Measurements from ENCODE around the gene NPSR1. TPM values are rescaled to one million over a fixed set of nuclear protein-coding genes. Genes with fewer than 3 reads are reported as not detected.
"Not testable (repeated sequence)": the region's sequence is repeated elsewhere in the genome, so short reads cannot be mapped to it uniquely, and the experiment has no call there.

NPSR1 gene
- total RNA-seq, 1 donor from 2014 or later = not detected

DNA sequence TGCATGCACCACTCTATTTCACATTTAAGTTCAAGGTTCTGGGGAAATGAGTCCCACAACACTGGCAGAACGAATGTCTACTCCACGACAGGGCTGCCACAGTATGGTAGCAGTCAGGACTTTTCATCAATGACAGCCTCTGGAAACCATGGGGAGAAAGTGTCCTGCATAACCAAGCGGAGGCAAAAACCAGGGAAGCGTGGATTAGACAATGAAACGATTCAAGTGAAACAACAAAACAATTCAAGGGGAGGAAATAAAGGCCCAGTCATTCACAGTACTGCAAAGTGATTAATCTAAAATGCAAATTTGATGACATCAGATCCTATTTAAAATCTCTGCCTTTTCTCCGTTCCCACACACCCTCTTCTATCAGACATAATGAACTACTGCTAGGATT lies 211.0 kb downstream of the NPSR1 start:
- Histone ChIP-seq H3K27me3 (ENCODE audit: control insufficient read depth, insufficient read depth, low read length) (no peaks in the 10 kb centered on the region), H3K36me3 (ENCODE audit: control insufficient read depth, insufficient read depth, low read length) (no peaks in the 10 kb centered on the region), H3K4me3 (ENCODE audit: low read depth, low read length) (no peak overlapping the region)
- FAIRE-seq = no peak
- TF ChIP-seq, protein P1, sequence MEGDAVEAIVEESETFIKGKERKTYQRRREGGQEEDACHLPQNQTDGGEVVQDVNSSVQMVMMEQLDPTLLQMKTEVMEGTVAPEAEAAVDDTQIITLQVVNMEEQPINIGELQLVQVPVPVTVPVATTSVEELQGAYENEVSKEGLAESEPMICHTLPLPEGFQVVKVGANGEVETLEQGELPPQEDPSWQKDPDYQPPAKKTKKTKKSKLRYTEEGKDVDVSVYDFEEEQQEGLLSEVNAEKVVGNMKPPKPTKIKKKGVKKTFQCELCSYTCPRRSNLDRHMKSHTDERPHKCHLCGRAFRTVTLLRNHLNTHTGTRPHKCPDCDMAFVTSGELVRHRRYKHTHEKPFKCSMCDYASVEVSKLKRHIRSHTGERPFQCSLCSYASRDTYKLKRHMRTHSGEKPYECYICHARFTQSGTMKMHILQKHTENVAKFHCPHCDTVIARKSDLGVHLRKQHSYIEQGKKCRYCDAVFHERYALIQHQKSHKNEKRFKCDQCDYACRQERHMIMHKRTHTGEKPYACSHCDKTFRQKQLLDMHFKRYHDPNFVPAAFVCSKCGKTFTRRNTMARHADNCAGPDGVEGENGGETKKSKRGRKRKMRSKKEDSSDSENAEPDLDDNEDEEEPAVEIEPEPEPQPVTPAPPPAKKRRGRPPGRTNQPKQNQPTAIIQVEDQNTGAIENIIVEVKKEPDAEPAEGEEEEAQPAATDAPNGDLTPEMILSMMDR (IDR thresholded peaks at IDR 0.05; ENCODE audit: insufficient read depth, low read length, severe bottlenecking) = no peak
- no peak for DNase-seq (ENCODE audit: low read depth)

DNA sequence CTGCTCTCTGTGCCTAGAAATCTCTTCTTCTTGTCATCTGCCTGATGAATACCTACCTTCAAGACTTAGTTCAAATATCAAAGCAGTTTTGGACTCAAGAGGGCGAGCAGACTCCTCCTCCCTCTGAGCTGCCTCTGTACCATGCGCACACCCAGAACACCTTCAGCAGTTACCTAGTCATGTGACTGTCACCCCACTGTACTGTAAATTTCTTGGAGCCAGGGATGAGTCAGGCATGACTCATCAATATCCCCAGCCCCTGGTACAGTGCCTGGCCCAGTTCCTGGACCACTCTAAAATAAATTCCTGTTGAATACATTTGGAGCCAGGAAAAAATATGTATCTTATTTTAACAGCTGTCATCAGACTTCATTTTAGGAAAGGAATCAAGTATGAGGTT lies 212.0 kb downstream of the NPSR1 start:
- DNase-seq (ENCODE audit: low read depth) = peak; percentile 5
- FAIRE-seq; H3K4me3 ChIP-seq (ENCODE audit: low read depth, low read length): not testable (repeated sequence)

DNA sequence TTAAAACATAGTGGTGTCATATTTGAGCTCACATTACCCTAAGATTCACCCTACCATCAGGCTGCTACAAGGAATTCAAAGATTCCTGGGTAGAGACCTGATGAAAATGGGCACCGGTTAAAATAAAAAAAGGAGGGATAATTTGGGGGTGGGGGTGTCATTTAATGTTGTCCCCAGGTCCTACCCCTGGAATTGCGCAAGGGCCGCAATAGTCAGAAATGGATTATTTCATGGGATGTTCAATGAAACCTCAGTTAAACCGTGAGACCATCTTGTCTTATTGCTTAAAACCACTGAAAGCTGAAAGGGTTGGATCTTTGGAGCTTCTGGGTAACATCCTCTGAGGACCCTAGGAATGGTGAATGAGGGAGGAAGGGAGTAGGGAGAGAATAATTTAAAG lies 216.3 kb downstream of the NPSR1 start:
- not testable (repeated sequence) for FAIRE-seq; H3K36me3 ChIP-seq (ENCODE audit: control insufficient read depth, insufficient read depth, low read length); H3K27me3 ChIP-seq (ENCODE audit: control insufficient read depth, insufficient read depth, low read length); DNase-seq (ENCODE audit: low read depth); H3K4me3 ChIP-seq (ENCODE audit: low read depth, low read length)

More for the DNA sequence above, 212.0 kb downstream of the NPSR1 start:
- not testable (repeated sequence) for H3K27me3 ChIP-seq (ENCODE audit: control insufficient read depth, insufficient read depth, low read length); H3K36me3 ChIP-seq (ENCODE audit: control insufficient read depth, insufficient read depth, low read length)

DNA sequence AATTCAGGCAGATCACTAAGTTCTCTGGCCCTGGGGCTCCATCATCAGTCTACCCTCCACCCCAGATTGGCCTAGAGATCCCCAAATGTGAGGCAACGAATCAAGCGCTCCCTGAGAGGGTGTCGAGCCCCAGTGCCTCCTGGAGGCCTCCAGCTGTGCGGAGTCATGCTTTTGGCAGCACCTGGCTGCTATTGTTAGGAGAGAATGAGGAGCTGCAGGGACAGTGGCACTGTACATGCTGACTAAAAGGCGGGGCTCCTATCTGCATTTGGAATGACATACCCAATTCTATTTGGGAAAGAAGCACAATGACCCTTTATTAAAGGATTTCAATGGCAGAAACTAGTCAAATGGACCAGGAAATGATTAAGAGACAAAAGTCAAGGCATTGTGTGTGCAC lies 217.5 kb downstream of the NPSR1 start:
- Histone ChIP-seq H3K27me3 (ENCODE audit: control insufficient read depth, insufficient read depth, low read length) (no peaks in the 10 kb centered on the region), H3K4me3 (ENCODE audit: low read depth, low read length) (no peak overlapping the region), H3K36me3 (ENCODE audit: control insufficient read depth, insufficient read depth, low read length) (no peaks in the 10 kb centered on the region)
- TF ChIP-seq, protein P1 (IDR thresholded peaks at IDR 0.05; ENCODE audit: insufficient read depth, low read length, severe bottlenecking) = no peak
- FAIRE-seq (no peak), DNase-seq (ENCODE audit: low read depth) (no peak)

DNA sequence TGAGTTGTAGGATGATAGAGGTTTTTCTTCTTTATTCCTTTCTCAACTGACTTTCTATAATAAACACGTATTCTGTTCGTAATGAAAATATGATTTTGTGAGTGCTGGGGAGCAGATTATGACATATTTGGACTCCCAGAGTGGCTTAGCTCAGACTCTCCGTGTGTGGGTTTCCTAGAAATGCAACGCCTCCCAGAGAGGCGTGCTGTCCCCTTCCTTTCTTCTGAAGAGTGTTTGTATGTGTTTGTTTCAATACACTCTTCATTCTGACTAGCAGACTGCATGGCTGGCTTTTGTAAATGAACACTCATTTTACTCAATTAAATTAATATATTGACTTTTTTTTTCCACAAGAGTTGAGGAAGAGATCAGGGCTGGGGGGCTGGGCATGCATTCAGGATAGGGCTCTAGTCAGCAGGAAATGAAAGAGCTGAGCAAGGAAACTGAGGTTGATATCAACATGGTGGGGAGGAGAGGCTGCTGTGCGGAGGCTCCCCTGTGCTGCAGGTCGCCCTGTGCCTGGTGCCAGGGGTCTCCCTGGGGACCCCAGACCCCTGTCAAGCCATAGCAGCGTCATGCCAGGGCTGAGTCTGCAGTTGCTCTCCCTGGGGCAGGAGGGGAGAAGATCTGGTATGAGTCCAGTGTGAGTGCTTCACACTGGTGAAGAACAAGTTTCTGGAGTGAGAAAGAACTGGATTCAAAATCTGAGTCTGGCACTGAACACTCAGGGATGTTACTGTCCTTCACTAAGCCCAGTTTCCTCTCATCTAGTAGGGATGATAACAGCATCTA lies 221.1 kb downstream of the NPSR1 start:
- H3K36me3 ChIP-seq (ENCODE audit: control insufficient read depth, insufficient read depth, low read length); DNase-seq (ENCODE audit: low read depth); H3K27me3 ChIP-seq (ENCODE audit: control insufficient read depth, insufficient read depth, low read length); H3K4me3 ChIP-seq (ENCODE audit: low read depth, low read length): not testable (repeated sequence)
- peak; percentile 66 for FAIRE-seq

DNA sequence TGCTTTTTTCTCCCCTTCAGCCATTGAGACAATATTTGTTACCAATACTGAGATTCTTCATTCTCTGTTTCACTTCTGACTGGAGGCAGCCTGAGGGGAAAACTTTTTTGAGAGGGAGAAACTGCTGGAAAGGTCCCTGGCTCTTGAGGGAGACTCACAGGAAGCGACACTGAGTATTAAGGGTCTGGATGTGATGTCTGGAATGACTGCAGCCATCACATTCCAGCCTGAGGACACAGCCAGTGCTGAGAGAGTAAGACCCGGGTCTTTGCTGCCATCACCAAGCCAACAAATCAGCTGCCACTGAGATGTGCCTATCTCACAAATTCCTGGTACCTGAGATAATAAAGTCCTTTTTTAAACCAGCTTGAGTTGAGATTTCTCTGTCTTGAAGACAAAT lies 221.9 kb downstream of the NPSR1 start:
- no peak overlapping the region for H3K4me3 ChIP-seq (ENCODE audit: low read depth, low read length)
- FAIRE-seq = no peak
- TF ChIP-seq, protein P1 (IDR thresholded peaks at IDR 0.05; ENCODE audit: insufficient read depth, low read length, severe bottlenecking) = no peak

DNA sequence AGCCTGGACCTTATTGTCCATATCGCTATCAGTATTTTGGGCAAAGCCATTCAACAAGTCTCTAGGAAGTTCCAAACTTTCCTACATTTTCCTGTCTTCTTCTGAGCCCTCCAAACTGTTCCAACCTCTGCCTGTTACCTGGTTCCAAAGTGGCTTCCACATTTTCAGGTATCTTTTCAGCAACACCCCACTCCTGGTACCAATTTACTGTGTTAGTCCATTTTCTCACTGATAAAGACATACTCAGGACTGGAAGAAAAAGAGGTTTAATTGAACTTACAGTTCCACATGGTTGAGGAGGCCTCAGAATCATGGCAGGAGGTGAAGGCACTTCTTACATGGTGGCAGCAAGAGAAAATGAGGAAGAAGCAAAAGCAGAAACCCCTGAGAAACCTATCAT lies 225.8 kb downstream of the NPSR1 start:
- FAIRE-seq; H3K36me3 ChIP-seq (ENCODE audit: control insufficient read depth, insufficient read depth, low read length); H3K4me3 ChIP-seq (ENCODE audit: low read depth, low read length); H3K27me3 ChIP-seq (ENCODE audit: control insufficient read depth, insufficient read depth, low read length); DNase-seq (ENCODE audit: low read depth): not testable (repeated sequence)

More for the DNA sequence above, 221.9 kb downstream of the NPSR1 start:
- DNase-seq (ENCODE audit: low read depth) = no peak
- Histone ChIP-seq H3K36me3 (ENCODE audit: control insufficient read depth, insufficient read depth, low read length) (no peaks in the 10 kb centered on the region), H3K27me3 (ENCODE audit: control insufficient read depth, insufficient read depth, low read length) (no peaks in the 10 kb centered on the region)

DNA sequence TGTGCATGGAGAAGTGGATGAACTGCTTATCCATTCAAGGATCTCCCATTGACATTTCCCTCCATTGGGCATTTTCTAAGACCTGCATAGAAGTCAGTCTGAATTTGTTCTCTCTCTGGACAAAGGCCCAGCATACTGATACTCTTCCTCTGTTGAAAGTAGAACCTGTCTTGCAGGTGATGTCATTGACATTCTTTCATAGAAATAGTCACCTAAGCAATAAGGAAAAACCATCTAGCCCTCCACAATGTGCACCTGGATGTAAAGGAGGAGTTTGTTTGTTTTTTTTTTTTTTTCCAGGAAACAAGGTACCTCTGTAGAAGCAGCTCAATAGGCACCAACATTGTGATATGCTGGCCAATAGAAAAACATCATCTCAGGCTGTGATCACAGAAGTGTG lies 228.8 kb downstream of the NPSR1 start:
- Histone ChIP-seq H3K27me3 (ENCODE audit: control insufficient read depth, insufficient read depth, low read length) (no peaks in the 10 kb centered on the region), H3K36me3 (ENCODE audit: control insufficient read depth, insufficient read depth, low read length) (no peaks in the 10 kb centered on the region), H3K4me3 (ENCODE audit: low read depth, low read length) (no peak overlapping the region)
- DNase-seq (ENCODE audit: low read depth) = peak; percentile 27
- no peak for FAIRE-seq
- TF ChIP-seq, protein P1 (IDR thresholded peaks at IDR 0.05; ENCODE audit: insufficient read depth, low read length, severe bottlenecking) = no peak
